ENCODE results near the gene SDR42E2. TPM values are rescaled to one million over a fixed set of nuclear protein-coding genes. Genes with fewer than 3 reads are reported as not detected.

SDR42E2 gene
- total RNA-seq, 1 experiment from 2014 or later: not detected

DNA sequence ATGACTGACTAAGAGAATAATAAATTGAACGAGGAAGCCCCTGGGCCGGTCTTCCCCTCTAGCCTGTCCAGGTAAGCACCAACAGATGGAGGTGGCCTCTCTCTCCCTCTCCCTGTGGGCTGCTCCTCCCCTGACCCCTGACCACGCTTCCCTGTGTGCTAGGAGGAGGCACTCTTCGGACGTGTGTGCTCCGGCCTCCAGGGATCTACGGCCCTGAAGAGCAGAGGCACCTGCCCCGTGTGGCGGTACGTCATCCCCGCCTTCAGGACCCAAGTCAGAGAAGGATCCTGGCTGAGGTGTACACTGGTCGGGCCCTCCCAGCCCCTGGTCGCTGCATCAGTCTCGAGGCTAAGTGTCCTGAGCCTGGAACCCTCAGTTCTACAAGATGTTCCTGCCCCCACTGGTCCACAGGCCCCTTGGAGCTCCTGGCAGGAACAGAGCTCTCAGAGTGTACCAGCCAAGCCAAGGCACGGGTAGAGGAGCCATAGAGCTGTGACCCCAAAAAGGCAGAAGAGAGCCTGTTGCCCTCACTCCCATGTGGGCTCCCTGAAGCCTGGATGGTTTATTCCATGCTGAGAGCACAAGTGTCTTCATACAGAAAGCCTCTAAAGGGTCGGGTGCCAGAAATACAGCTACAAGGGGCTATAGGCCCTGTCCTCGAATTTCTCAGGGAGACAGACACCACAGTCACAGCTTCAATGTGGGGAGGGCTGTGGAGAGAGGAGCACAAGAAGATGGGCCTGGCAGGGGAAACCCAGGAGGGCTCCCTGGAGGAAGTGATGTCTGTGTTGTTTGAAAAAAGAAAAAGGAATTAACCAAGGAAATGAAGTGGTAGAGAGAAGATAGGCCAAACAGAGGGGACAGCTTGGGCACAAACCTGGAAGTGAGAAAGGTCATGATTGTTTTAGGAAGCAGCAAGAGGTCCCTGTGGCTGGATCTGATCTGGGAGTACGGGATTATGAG, 15.9 kb downstream of the SDR42E2 start:
- no peak for DNase-seq
- no peaks in the 10 kb centered on the region for H3K36me3 ChIP-seq (replicated peaks; ENCODE audit: control insufficient read depth, insufficient read depth, low read length)
- no peak overlapping the region for H3K4me3 ChIP-seq (ENCODE audit: insufficient read depth, low read depth, low read length)
- no peaks in the 10 kb centered on the region for H3K27me3 ChIP-seq (ENCODE audit: control insufficient read depth, insufficient read depth, low read length)

GRCh38 chr16:22181426-22181825, 19.1 kb downstream of the SDR42E2 start:
- no peaks in the 10 kb centered on the region for H3K36me3 ChIP-seq (replicated peaks; ENCODE audit: control insufficient read depth, insufficient read depth, low read length)
- H3K27me3 ChIP-seq (ENCODE audit: control insufficient read depth, insufficient read depth, low read length): no peaks in the 10 kb centered on the region
- no peak for DNase-seq
- H3K4me3 ChIP-seq (ENCODE audit: insufficient read depth, low read depth, low read length): no peak overlapping the region

DNA sequence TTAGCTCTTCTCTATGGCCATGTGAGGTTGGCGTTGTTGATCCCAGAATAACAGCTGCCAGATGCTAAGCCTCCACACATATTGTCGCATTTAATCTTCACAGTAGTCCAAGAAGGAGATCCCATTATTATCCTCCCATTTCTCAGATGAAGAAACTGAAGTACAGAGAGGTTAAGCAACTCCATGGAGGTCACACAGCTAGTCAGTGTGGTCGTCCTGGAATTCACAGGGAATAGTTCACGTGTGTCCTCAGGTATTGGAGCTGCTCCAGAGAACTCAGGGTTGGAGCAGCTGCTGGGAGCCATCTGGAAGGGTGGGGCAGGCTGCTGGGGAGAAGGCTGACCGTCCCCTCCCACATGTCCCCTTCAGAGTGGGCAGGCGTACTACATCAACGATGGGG, 19.5 kb downstream of the SDR42E2 start:
- DNase-seq: no peak
- Histone ChIP-seq H3K36me3 (replicated peaks; ENCODE audit: control insufficient read depth, insufficient read depth, low read length) (no peaks in the 10 kb centered on the region), H3K27me3 (ENCODE audit: control insufficient read depth, insufficient read depth, low read length) (no peaks in the 10 kb centered on the region)

GRCh38 chr16:22183335-22183734, 21.0 kb downstream of the SDR42E2 start:
- H3K27me3 ChIP-seq (ENCODE audit: control insufficient read depth, insufficient read depth, low read length): no peaks in the 10 kb centered on the region
- no peak for DNase-seq
- no peak overlapping the region for H3K4me3 ChIP-seq (ENCODE audit: insufficient read depth, low read depth, low read length)
- no peaks in the 10 kb centered on the region for H3K36me3 ChIP-seq (replicated peaks; ENCODE audit: control insufficient read depth, insufficient read depth, low read length)

More for the DNA sequence above, 19.5 kb downstream of the SDR42E2 start:
- no peak overlapping the region for H3K4me3 ChIP-seq (ENCODE audit: insufficient read depth, low read depth, low read length)

GRCh38 chr16:22183901-22184614, 21.8 kb downstream of the SDR42E2 start:
- DNase-seq: peak; percentile 84
- Histone ChIP-seq H3K36me3 (replicated peaks; ENCODE audit: control insufficient read depth, insufficient read depth, low read length) (no peaks in the 10 kb centered on the region), H3K4me3 (ENCODE audit: insufficient read depth, low read depth, low read length) (no peak overlapping the region), H3K27me3 (ENCODE audit: control insufficient read depth, insufficient read depth, low read length) (no peaks in the 10 kb centered on the region; the same call in 1 of the 2 replicates)

DNA sequence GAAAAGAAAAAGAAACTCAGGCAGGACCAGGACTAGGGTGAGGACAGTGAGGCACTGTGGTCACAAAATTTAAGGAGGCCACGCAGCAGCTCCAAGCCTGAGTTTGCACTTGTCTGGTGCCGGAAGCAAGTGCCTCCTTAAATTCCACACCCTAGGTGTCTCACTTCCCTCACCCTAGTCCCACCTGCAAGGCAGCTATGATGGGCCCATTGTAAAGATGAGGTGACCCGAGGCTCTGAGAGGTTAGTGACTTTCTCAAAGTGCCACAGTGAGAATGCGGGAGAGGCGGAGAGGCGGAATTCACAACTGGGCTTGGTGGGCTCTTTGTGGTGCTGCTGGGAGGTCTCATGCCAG, 22.3 kb downstream of the SDR42E2 start:
- no peak for DNase-seq
- no peaks in the 10 kb centered on the region for H3K36me3 ChIP-seq (replicated peaks; ENCODE audit: control insufficient read depth, insufficient read depth, low read length)
- H3K27me3 ChIP-seq (ENCODE audit: control insufficient read depth, insufficient read depth, low read length): peaks cover 2% of the 10 kb centered on the region; the same call in 1 of the 2 replicates
- no peak overlapping the region for H3K4me3 ChIP-seq (ENCODE audit: insufficient read depth, low read depth, low read length)

DNA sequence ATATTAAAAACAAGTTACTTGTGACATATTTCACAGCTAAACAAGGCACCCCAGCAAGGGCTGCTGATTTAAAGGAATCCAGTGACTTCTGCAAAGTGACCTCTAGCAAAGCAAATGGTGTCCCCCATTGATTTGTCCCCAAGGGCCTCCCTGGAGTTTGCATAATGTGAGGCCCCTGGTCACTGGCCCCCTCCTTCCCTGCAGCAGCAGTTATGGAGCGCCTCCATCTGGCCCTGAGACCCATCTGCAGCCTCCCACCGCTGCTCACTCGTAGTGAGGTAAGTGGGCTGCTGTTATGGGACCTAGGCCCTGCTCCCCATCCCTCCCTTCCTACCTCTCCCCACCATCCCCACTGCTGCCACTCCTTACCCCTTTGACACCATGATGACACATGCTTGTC, 24.2 kb downstream of the SDR42E2 start:
- Histone ChIP-seq H3K36me3 (replicated peaks; ENCODE audit: control insufficient read depth, insufficient read depth, low read length) (no peaks in the 10 kb centered on the region), H3K27me3 (ENCODE audit: control insufficient read depth, insufficient read depth, low read length) (peaks cover 7% of the 10 kb centered on the region; the same call in 1 of the 2 replicates), H3K4me3 (ENCODE audit: insufficient read depth, low read depth, low read length) (no peak overlapping the region)
- DNase-seq: peak; percentile 74

GRCh38 chr16:22188267-22188594, 25.9 kb downstream of the SDR42E2 start:
- Histone ChIP-seq H3K36me3 (replicated peaks; ENCODE audit: control insufficient read depth, insufficient read depth, low read length) (no peaks in the 10 kb centered on the region), H3K4me3 (ENCODE audit: insufficient read depth, low read depth, low read length) (no peak overlapping the region), H3K27me3 (ENCODE audit: control insufficient read depth, insufficient read depth, low read length) (peaks cover 7% of the 10 kb centered on the region; the same call in 1 of the 2 replicates)
- no peak for DNase-seq

DNA sequence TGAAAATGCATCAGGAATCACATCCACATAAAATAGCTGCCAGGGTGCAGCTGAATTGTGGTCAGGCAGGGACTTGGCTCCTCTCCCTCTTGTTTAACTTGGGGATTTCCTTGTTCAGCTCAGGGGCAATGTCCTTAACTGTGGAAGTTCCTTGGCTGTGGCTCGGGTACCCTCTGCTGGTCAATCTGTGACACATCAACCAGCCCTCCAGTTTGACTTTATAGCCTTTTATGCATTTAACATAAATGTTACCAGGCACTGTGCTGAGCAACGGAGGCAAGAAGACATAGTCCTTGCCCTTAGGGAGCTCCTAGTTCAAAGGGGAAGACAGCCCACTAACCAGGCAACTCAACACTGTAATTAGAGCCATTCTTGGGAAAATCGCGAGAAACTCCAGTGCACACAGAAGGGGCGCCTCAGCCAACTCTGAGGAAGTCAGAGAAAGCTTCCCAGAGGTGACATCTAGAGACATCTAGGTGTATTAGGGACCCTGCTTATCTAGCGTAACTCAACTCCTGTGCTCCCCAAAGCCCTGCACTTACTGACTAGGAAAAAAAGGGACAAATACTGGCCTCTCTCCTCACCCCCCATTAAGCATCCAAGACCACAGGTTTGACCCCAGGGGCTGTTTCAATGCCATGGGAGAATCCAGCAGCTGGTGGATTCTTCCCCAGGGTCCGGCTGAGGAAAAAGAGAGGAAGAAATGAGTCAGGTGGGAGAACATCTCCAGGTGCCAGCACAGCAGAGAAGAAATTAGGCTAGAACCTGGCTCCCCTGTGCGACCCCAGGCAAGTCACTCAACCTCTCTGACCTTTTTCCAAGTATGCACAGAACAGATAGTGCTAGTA, 26.5 kb downstream of the SDR42E2 start:
- H3K4me3 ChIP-seq (ENCODE audit: insufficient read depth, low read depth, low read length): no peak overlapping the region
- peak; percentile 74 for DNase-seq
- no peaks in the 10 kb centered on the region for H3K36me3 ChIP-seq (replicated peaks; ENCODE audit: control insufficient read depth, insufficient read depth, low read length)
- H3K27me3 ChIP-seq (ENCODE audit: control insufficient read depth, insufficient read depth, low read length): peaks cover 7% of the 10 kb centered on the region; the same call in 1 of the 2 replicates

- Histone ChIP-seq H3K27me3 (ENCODE audit: control insufficient read depth, insufficient read depth, low read length) (peaks cover 7% of the 10 kb centered on the region; the same call in 1 of the 2 replicates), H3K4me3 (ENCODE audit: insufficient read depth, low read depth, low read length) (peak overlapping the region; percentile 85), H3K36me3 (replicated peaks; ENCODE audit: control insufficient read depth, insufficient read depth, low read length) (no peaks in the 10 kb centered on the region)
- no peak for DNase-seq
These were observed 27.3 kb downstream of the SDR42E2 start for GRCh38 chr16:22189473-22190080.

- peak overlapping the region; percentile 85 for H3K4me3 ChIP-seq (ENCODE audit: insufficient read depth, low read depth, low read length)
- peak; percentile 96 for DNase-seq
- H3K27me3 ChIP-seq (ENCODE audit: control insufficient read depth, insufficient read depth, low read length): peaks cover 7% of the 10 kb centered on the region; the same call in 1 of the 2 replicates
- H3K36me3 ChIP-seq (replicated peaks; ENCODE audit: control insufficient read depth, insufficient read depth, low read length): no peaks in the 10 kb centered on the region
These were observed 27.9 kb downstream of the SDR42E2 start for GRCh38 chr16:22190081-22190775.

DNA sequence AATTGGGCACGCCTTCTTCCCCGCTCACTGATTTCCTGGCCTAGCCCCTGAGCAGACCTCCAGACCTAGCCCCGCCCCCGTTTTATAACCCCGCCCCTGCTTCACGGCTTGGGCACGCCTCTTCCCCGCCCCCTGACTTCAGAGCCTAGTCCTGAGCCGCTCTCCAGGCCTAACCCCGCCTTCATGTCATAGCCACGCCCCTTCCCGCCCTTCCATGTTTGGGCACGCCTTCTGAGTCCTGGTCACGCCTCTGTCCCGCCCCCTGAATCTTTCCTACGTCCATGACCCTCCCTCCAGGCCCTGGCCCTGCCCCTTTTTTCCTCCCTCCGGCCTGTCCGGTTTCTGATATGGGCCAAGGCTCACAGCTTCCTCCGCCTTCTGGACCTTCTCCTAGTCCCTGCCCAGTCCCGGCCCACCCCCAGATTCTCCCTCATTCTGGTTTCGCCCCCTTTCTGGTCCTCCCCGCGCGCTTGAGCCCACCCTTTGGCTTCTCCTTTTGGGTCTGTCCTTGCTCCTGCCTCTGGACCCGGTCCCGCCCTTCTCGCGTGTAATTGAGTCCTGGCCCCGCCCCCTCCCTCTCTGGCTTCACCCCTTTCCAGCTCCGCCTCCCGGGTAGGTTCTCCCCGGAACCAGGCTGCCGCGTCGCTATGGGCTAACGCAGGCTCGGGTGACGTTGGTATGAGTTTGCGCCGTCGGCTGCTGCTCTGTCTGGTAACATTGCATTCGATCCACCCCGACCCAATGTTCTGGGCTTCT, 28.6 kb downstream of the SDR42E2 start:
- H3K4me3 ChIP-seq (ENCODE audit: insufficient read depth, low read depth, low read length): peak overlapping the region; percentile 63
- H3K27me3 ChIP-seq (ENCODE audit: control insufficient read depth, insufficient read depth, low read length): peaks cover 7% of the 10 kb centered on the region; the same call in 1 of the 2 replicates
- DNase-seq: peak; percentile 92
- no peaks in the 10 kb centered on the region for H3K36me3 ChIP-seq (replicated peaks; ENCODE audit: control insufficient read depth, insufficient read depth, low read length)

Measured in H7 (cell line).